Smooth muscle cell (in vitro differentiated cells): ENCODE data around the gene ADGRD2. TPM values are rescaled to one million over a fixed set of nuclear protein-coding genes. Genes with fewer than 3 reads are reported as not detected.

ENCODE experiments used
- polyA plus RNA-seq: library from polyadenylated mRNA; unstranded; fragments of >200 nt; fragmentation: Nextera tagmentation; extraction: Ambion mirVana; gene quantifications from 2 replicates; pipeline ENCODE4 v1.2.1, GENCODE V29; 2016
- total RNA-seq: library from RNA; depleted of rRNA; stranded (reverse); fragments of >200 nt; gene quantifications from 2 replicates; pipeline ENCODE4 v1.2.3, GENCODE V29; 2014

Gene ADGRD2
- total and polyA plus RNA-seq, 2 experiments from 2014 or later, result not detected

Other genes with a start within 250 kb of the ADGRD2 start
- 41.5 and 45.9 TPM in 2 replicates for gene NEK6, start 192.5 kb upstream of the ADGRD2 start, total RNA-seq
- gene NEK6, start 192.5 kb upstream of the ADGRD2 start, polyA plus RNA-seq, result 67.6 and 108 TPM in 2 replicates
- gene PSMB7, start 35.0 kb upstream of the ADGRD2 start, total RNA-seq, result 279 and 302 TPM in 2 replicates
- 246 and 280 TPM in 2 replicates for gene PSMB7, start 35.0 kb upstream of the ADGRD2 start, polyA plus RNA-seq
- gene NR5A1, start 56.9 kb downstream of the ADGRD2 start, total RNA-seq, result not detected in 2 replicates
- 0.07 TPM in 1 of 2 replicates, not detected in the other for gene NR5A1, start 56.9 kb downstream of the ADGRD2 start, polyA plus RNA-seq